ENCODE measurements around the gene CCSER2. TPM values are rescaled to one million over a fixed set of nuclear protein-coding genes. Genes with fewer than 3 reads are reported as not detected.

Gene CCSER2
- polyA plus RNA-seq, 1 donor (not counting 4 experiments of a cell fraction or from before 2014, with no cell fraction given) = 26.7 TPM

DNA sequence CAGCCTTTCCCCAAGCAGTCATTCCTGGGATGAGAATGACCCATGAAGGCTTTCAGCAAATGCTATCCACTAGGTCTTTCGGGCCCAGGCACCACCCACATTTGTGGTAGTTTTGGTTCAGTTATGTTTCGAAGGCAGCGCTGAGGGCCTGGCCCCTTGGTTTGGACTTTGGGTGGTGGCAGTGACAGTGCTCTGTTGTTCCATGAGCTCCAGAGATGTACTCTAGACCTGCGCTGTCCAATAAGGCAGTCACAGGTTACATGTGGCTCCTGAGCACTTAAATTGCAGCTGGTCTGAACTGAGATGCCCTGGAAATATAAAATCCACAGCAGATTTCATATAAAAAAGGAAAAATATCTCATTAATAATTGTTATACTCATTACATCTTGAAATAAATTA, 209.6 kb downstream of the CCSER2 start:
- DNase-seq (ENCODE audit: low read depth, low spot score) = no peak
- dilution Hi-C loops (cut with MboI; ENCODE audit: extremely low pct_ligation_motif_present, low sequenced_read_pairs) = no loop called here
- H3K79me2 ChIP-seq (ENCODE audit: control insufficient read depth, insufficient read depth, low read length) = no peaks in the 10 kb centered on the region
- peaks cover 15% of the 10 kb centered on the region for H3K4me1 ChIP-seq (ENCODE audit: control insufficient read depth, extremely low read depth, insufficient read depth, low read length)
- no peak overlapping the region for H2AFZ ChIP-seq (ENCODE audit: control insufficient read depth, low read length)
- no peaks in the 10 kb centered on the region for H3K9me3 ChIP-seq (ENCODE audit: control insufficient read depth, low read depth, low read length)
- no peak overlapping the region for H3K4me3 ChIP-seq (ENCODE audit: control insufficient read depth in 2 of 3, extremely low read depth in 1 of 3, insufficient read depth in 2 of 3, low read depth in 1 of 3, low read length in 3 of 3)
- no peak for FAIRE-seq
- no peaks in the 10 kb centered on the region for H3K27me3 ChIP-seq (ENCODE audit: control insufficient read depth, extremely low read depth, insufficient read depth, low read length)
- H3K9me1 ChIP-seq (ENCODE audit: control insufficient read depth, extremely low read depth, insufficient read depth, low read length) = no peaks in the 10 kb centered on the region
- H3K9ac ChIP-seq (ENCODE audit: control insufficient read depth, extremely low read depth, insufficient read depth, low read length) = no peak overlapping the region
- TF ChIP-seq EZH2 (IDR thresholded peaks at IDR 0.05; ENCODE audit: low read length) = no peak
- TF ChIP-seq, protein P1, sequence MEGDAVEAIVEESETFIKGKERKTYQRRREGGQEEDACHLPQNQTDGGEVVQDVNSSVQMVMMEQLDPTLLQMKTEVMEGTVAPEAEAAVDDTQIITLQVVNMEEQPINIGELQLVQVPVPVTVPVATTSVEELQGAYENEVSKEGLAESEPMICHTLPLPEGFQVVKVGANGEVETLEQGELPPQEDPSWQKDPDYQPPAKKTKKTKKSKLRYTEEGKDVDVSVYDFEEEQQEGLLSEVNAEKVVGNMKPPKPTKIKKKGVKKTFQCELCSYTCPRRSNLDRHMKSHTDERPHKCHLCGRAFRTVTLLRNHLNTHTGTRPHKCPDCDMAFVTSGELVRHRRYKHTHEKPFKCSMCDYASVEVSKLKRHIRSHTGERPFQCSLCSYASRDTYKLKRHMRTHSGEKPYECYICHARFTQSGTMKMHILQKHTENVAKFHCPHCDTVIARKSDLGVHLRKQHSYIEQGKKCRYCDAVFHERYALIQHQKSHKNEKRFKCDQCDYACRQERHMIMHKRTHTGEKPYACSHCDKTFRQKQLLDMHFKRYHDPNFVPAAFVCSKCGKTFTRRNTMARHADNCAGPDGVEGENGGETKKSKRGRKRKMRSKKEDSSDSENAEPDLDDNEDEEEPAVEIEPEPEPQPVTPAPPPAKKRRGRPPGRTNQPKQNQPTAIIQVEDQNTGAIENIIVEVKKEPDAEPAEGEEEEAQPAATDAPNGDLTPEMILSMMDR (optimal IDR thresholded peaks at IDR 0.05 in 1 of 3, IDR thresholded peaks at IDR 0.05 in 1 of 3, conservative IDR thresholded peaks at IDR 0.05 in 1 of 3; ENCODE audit: extremely low read depth in 1 of 3, insufficient read depth in 2 of 3, low read length in 3 of 3) = no peak
- no peak overlapping the region for H3K4me2 ChIP-seq (ENCODE audit: control insufficient read depth, extremely low read depth, insufficient read depth, low read depth, low read length)
- H4K20me1 ChIP-seq (ENCODE audit: control insufficient read depth, extremely low read depth, insufficient read depth, low read length) = no peaks in the 10 kb centered on the region
- no peaks in the 10 kb centered on the region for H3K36me3 ChIP-seq (ENCODE audit: control insufficient read depth in 2 of 2, extremely low read depth in 1 of 2, insufficient read depth in 2 of 2, low read length in 2 of 2)
- no peak overlapping the region for H3K27ac ChIP-seq (ENCODE audit: control insufficient read depth, insufficient read depth, low read length)

DNA sequence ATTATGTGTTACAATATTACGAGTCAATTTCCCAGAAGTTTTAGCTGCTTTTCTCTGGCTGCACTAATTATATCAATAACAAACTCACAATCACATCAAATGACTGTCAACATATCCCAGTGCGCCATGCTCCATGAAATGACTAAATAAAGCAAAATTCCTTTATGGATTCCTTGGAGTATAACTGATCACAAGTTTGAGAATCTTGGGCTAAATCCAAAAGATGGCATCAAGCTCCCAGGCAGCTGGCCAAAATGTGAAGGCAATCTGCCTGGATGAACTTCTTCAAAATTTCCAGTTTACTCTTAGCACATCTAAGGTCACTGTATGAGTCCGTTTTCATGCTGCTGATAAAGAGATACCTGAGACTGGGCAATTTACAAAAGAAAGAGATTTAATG, 210.8 kb downstream of the CCSER2 start:
- H3K9me1 ChIP-seq (ENCODE audit: control insufficient read depth, extremely low read depth, insufficient read depth, low read length) = no peaks in the 10 kb centered on the region
- no peak overlapping the region for H3K9ac ChIP-seq (ENCODE audit: control insufficient read depth, extremely low read depth, insufficient read depth, low read length)
- DNase-seq (ENCODE audit: low read depth, low spot score) (no peak), FAIRE-seq (no peak)
- peaks cover 15% of the 10 kb centered on the region for H3K4me1 ChIP-seq (ENCODE audit: control insufficient read depth, extremely low read depth, insufficient read depth, low read length)
- H3K27ac ChIP-seq (ENCODE audit: control insufficient read depth, insufficient read depth, low read length) = no peak overlapping the region
- no peaks in the 10 kb centered on the region for H3K27me3 ChIP-seq (ENCODE audit: control insufficient read depth, extremely low read depth, insufficient read depth, low read length)
- no peak for TF ChIP-seq EZH2 (IDR thresholded peaks at IDR 0.05; ENCODE audit: low read length)
- TF ChIP-seq, protein P1 (optimal IDR thresholded peaks at IDR 0.05 in 1 of 3, IDR thresholded peaks at IDR 0.05 in 1 of 3, conservative IDR thresholded peaks at IDR 0.05 in 1 of 3; ENCODE audit: extremely low read depth in 1 of 3, insufficient read depth in 2 of 3, low read length in 3 of 3) = no peak
- no peaks in the 10 kb centered on the region for H3K36me3 ChIP-seq (ENCODE audit: control insufficient read depth in 2 of 2, extremely low read depth in 1 of 2, insufficient read depth in 2 of 2, low read length in 2 of 2)
- H3K4me3 ChIP-seq (ENCODE audit: control insufficient read depth in 2 of 3, extremely low read depth in 1 of 3, insufficient read depth in 2 of 3, low read depth in 1 of 3, low read length in 3 of 3) = no peak overlapping the region
- dilution Hi-C loops (cut with MboI; ENCODE audit: extremely low pct_ligation_motif_present, low sequenced_read_pairs) = no loop called here
- no peaks in the 10 kb centered on the region for H3K79me2 ChIP-seq (ENCODE audit: control insufficient read depth, insufficient read depth, low read length)
- no peaks in the 10 kb centered on the region for H4K20me1 ChIP-seq (ENCODE audit: control insufficient read depth, extremely low read depth, insufficient read depth, low read length)
- no peak overlapping the region for H3K4me2 ChIP-seq (ENCODE audit: control insufficient read depth, extremely low read depth, insufficient read depth, low read depth, low read length)
- no peak overlapping the region for H2AFZ ChIP-seq (ENCODE audit: control insufficient read depth, low read length)
- H3K9me3 ChIP-seq (ENCODE audit: control insufficient read depth, low read depth, low read length) = no peaks in the 10 kb centered on the region
